Germinal center (tissue), 1 donor: ENCODE measurements around the gene PURA.
"Not testable (repeated sequence)": the region's sequence is repeated elsewhere in the genome, so short reads cannot be mapped to it uniquely, and the experiment has no call there.

ENCODE experiments used
- DNase-seq: peaks from one replicate; pipeline ENCODE4 v3.0.0; 2012; ENCODE audit warnings: mixed read lengths, low spot score

The PURA gene

GRCh38 chr5:140135127-140135526, 21.2 kb downstream of the PURA start:
- no peak for DNase-seq

GRCh38 chr5:140136624-140137023, 22.7 kb downstream of the PURA start:
- no peak for DNase-seq

- no peak for DNase-seq
Observed at GRCh38 chr5:140140435-140140834, 26.5 kb downstream of the PURA start.

GRCh38 chr5:140141241-140141640, 27.3 kb downstream of the PURA start:
- DNase-seq, result no peak

- no peak for DNase-seq
Observed at GRCh38 chr5:140142246-140142645, 28.3 kb downstream of the PURA start.

GRCh38 chr5:140142856-140143255, 28.9 kb downstream of the PURA start:
- DNase-seq, result no peak

- DNase-seq, result no peak
Observed at GRCh38 chr5:140143521-140144258, 29.8 kb downstream of the PURA start.

- DNase-seq, result no peak
Observed at GRCh38 chr5:140145256-140145655, 31.3 kb downstream of the PURA start.

- peak; percentile 68 for DNase-seq
Observed at GRCh38 chr5:140145818-140146522, 32.1 kb downstream of the PURA start.

GRCh38 chr5:140146523-140146842, 32.6 kb downstream of the PURA start:
- DNase-seq, result no peak

- DNase-seq, result no peak
Observed at GRCh38 chr5:140147460-140147859, 33.6 kb downstream of the PURA start.

- DNase-seq, result no peak
Observed at GRCh38 chr5:140148508-140148907, 34.6 kb downstream of the PURA start.

GRCh38 chr5:140150201-140150600, 36.3 kb downstream of the PURA start:
- no peak for DNase-seq

GRCh38 chr5:140151144-140152021, 37.5 kb downstream of the PURA start:
- DNase-seq, result no peak

GRCh38 chr5:140152022-140152999, 38.4 kb downstream of the PURA start:
- no peak for DNase-seq

- DNase-seq, result no peak
Observed at GRCh38 chr5:140153255-140153654, 39.3 kb downstream of the PURA start.

- DNase-seq, result no peak
Observed at GRCh38 chr5:140153905-140154304, 40.0 kb downstream of the PURA start.

- not testable (repeated sequence) for DNase-seq
Observed at GRCh38 chr5:140154710-140155381, 40.9 kb downstream of the PURA start.

GRCh38 chr5:140157032-140157781, 43.3 kb downstream of the PURA start:
- DNase-seq, result peak; percentile 90
